Measurements from ENCODE around the gene SHISAL1. TPM values are rescaled to one million over a fixed set of nuclear protein-coding genes. Genes with fewer than 3 reads are reported as not detected.
A peak's percentile ranks its signal among the peaks of the same experiment; 100 is the strongest.

The SHISAL1 gene
- total and polyA plus RNA-seq, 10 donors: 0.10 to 0.47 (median 0.22) TPM

GRCh38 chr22:44196731-44197131 lies 116.0 kb downstream of the SHISAL1 start:
- H3K27ac ChIP-seq: no peak overlapping the region
- peaks cover 0 to 24% (median 12%) of the 10 kb centered on the region in 6 donors for H3K4me1 ChIP-seq
- DNase-seq: peak; percentile 51
- no peaks in the 10 kb centered on the region for H3K9me3 ChIP-seq
- intact Hi-C loops (cut with DNase I; ENCODE audit: low total_unique reads): no loop called here
- H3K36me3 ChIP-seq: peaks cover 0 to 98% (median 43%) of the 10 kb centered on the region in 6 donors
- TF ChIP-seq POLR2A (IDR thresholded peaks at IDR 0.05): no peak
- no peak for TF ChIP-seq CTCF (IDR thresholded peaks at IDR 0.05 in 8 of 11, conservative IDR thresholded peaks at IDR 0.05 in 3 of 11)
- TF ChIP-seq POLR2AphosphoS5 (IDR thresholded peaks at IDR 0.05): no peak
- peaks cover 0 to 15% (median 0%) of the 10 kb centered on the region in 7 donors for H3K27me3 ChIP-seq (replicated peaks in 1 of 7)
- no peak overlapping the region for H3K4me3 ChIP-seq
- WGBS, 5 donors: 84 to 92% (median 86%) methylated on average over 6 to 10 of the region's 10 CpGs

- 72 to 87% (median 74%) methylated on average over 5 to 9 of the region's 9 CpGs for WGBS, 5 donors
- H3K27ac ChIP-seq: no peak overlapping the region
- intact Hi-C loops (cut with DNase I; ENCODE audit: low total_unique reads): no loop called here
- H3K9me3 ChIP-seq: no peaks in the 10 kb centered on the region
- H3K36me3 ChIP-seq: peaks cover 0 to 97% (median 38%) of the 10 kb centered on the region in 6 donors
- TF ChIP-seq POLR2AphosphoS5 (IDR thresholded peaks at IDR 0.05) (peak in 1 of 3 donors; percentile 35), CTCF (IDR thresholded peaks at IDR 0.05 in 8 of 11, conservative IDR thresholded peaks at IDR 0.05 in 3 of 11) (no peak), POLR2A (IDR thresholded peaks at IDR 0.05) (no peak)
- no peak for DNase-seq
- peaks cover 0 to 10% (median 0%) of the 10 kb centered on the region in 7 donors for H3K27me3 ChIP-seq (replicated peaks in 1 of 7)
- peaks cover 0 to 29% (median 16%) of the 10 kb centered on the region in 6 donors for H3K4me1 ChIP-seq
- H3K4me3 ChIP-seq: no peak overlapping the region
Observed at GRCh38 chr22:44196241-44196640, 116.5 kb downstream of the SHISAL1 start.

GRCh38 chr22:44195189-44195871 lies 117.4 kb downstream of the SHISAL1 start:
- H3K27me3 ChIP-seq (replicated peaks in 1 of 7): peaks cover 0 to 6% (median 0%) of the 10 kb centered on the region in 7 donors
- peaks cover 0 to 38% (median 25%) of the 10 kb centered on the region in 6 donors for H3K4me1 ChIP-seq
- intact Hi-C loops (cut with DNase I; ENCODE audit: low total_unique reads): no loop called here
- peak; percentile 60 for DNase-seq
- peaks cover 0 to 94% (median 31%) of the 10 kb centered on the region in 6 donors for H3K36me3 ChIP-seq
- no peak for TF ChIP-seq CTCF (IDR thresholded peaks at IDR 0.05 in 8 of 11, conservative IDR thresholded peaks at IDR 0.05 in 3 of 11)
- TF ChIP-seq POLR2A (IDR thresholded peaks at IDR 0.05): no peak
- TF ChIP-seq POLR2AphosphoS5 (IDR thresholded peaks at IDR 0.05): peak in 1 of 3 donors; percentile 39
- H3K27ac ChIP-seq: no peak overlapping the region
- 59 to 77% (median 60%) methylated on average over 3 to 5 of the region's 5 CpGs for WGBS, 5 donors
- no peak overlapping the region for H3K4me3 ChIP-seq
- H3K9me3 ChIP-seq: no peaks in the 10 kb centered on the region

- intact Hi-C loops (cut with DNase I; ENCODE audit: low total_unique reads): no loop called here
- Histone ChIP-seq H3K4me1 (peaks cover 0 to 46% (median 27%) of the 10 kb centered on the region in 6 donors), H3K4me3 (no peak overlapping the region), H3K27ac (no peak overlapping the region), H3K36me3 (peaks cover 0 to 94% (median 23%) of the 10 kb centered on the region in 6 donors), H3K27me3 (replicated peaks in 1 of 7) (peaks cover 0 to 6% (median 0%) of the 10 kb centered on the region in 7 donors), H3K9me3 (no peaks in the 10 kb centered on the region)
- TF ChIP-seq POLR2A (IDR thresholded peaks at IDR 0.05) (no peak), POLR2AphosphoS5 (IDR thresholded peaks at IDR 0.05) (no peak), CTCF (IDR thresholded peaks at IDR 0.05 in 8 of 11, conservative IDR thresholded peaks at IDR 0.05 in 3 of 11) (no peak)
- 73 to 98% (median 97%) methylated on average over 2 of the region's 2 CpGs for WGBS, 5 donors
- no peak for DNase-seq
Observed at GRCh38 chr22:44194569-44194968, 118.2 kb downstream of the SHISAL1 start.
